GM18951 (cell line): Measurements from ENCODE around the gene C2CD3.

Experiments used
- POLR2A ChIP-seq: IDR thresholded peaks from 4 replicates; pipeline ENCODE4 v1.6.1; 2011; ENCODE audit warnings: mild to moderate bottlenecking; ENCODE audit not compliant: insufficient read length, insufficient read depth; ENCODE audit errors: extremely low read depth
- in situ Hi-C: fragments of 300-500 bp; cut with MboI; formaldehyde crosslinking; loops from one replicate; pipeline ENCODE4 v1.12.0; 2022; ENCODE audit warnings: low sequenced_read_pairs, mixed read lengths, inconsistent platforms; ENCODE audit not compliant: unreplicated experiment

The C2CD3 gene

DNA sequence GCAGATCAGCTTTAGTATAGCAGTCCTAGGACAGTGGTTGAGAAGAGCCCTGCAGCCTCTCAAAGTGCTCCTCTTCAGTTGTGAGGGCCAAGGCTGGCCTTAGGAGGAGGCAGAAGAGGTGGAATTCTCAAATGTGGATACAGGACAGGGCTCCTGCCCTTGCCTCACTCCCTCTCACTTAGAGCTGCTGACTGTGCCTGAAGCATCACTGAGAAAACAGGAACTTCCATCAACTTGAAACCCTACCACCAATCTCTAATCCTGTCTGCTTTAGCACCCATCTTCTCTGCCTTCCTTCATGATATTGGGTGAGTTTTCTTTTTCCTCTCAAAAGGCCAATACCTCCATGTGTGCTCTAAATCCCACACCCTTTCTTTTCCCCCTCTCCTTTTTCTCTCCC is 147.5 kb downstream of the C2CD3 start:
- in situ Hi-C loops = no loop called here
- no peak for TF ChIP-seq POLR2A

DNA sequence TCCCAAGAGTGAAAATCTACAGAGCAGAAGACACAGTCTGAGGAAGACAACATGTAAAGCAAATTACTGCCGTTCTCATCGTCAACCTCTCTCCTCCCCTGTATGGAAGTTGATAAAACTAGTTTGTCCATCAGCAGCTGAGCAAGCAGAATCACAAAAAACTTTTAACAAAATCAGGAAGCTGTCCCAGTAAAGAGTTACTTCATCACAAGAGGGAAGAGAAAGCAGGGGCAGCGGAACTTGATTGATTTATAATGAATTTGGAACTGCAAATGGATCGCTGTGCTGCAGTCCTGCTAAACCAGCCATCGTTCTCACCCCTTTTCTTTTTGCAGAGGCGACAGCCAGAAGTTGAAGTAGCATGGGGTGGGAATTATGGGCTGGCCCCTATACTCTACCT is 148.3 kb downstream of the C2CD3 start:
- TF ChIP-seq POLR2A = no peak
- in situ Hi-C loops = no loop called here

DNA sequence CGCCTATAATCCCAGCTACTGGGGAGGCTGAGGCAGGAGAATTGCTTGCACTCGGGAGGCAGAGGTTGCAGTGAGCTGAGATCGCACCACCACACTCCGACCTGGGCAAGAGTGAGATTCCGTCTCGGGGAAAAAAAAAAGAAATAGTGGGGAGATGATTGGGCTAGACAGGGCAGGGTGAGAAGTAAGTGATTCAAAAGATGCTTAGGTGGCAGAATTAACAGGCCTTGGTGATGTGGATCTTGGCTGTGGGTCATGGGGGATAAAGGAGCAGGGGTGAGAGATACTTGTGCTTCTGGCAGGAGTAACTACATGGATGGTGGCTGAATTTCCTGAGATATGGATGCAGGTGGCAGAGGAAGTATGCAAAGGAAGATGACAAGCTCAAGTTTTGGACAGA is 148.8 kb downstream of the C2CD3 start:
- in situ Hi-C loops = no loop called here

DNA sequence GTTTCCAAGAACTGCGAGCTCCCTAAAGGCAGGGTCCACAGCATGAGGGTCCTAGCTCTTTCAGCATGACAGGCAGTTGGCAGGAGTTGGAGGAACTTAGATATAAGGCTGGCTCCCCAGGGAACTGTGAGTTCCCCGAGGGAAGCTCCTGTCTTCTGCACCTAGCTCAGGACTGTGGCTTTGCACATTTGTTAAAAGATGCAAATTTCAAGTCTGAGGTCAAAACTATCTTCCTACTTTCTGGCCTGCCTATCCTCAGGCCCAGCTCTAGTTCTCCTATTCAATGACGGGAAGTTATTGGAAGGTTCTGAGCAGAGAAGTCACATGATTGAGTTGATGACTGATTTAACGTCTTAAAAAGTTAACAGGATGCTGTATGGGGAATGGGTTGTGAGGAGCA is 150.3 kb downstream of the C2CD3 start:
- TF ChIP-seq POLR2A = no peak
- in situ Hi-C loops = no loop called here

More for the DNA sequence above, 148.8 kb downstream of the C2CD3 start:
- no peak for TF ChIP-seq POLR2A

- in situ Hi-C loops = no loop called here
- TF ChIP-seq POLR2A = no peak
Observed at GRCh38 chr11:74019860-74020259, 150.9 kb downstream of the C2CD3 start.

- TF ChIP-seq POLR2A = no peak
- in situ Hi-C loops = no loop called here
Observed at GRCh38 chr11:74019104-74019738, 151.6 kb downstream of the C2CD3 start.

DNA sequence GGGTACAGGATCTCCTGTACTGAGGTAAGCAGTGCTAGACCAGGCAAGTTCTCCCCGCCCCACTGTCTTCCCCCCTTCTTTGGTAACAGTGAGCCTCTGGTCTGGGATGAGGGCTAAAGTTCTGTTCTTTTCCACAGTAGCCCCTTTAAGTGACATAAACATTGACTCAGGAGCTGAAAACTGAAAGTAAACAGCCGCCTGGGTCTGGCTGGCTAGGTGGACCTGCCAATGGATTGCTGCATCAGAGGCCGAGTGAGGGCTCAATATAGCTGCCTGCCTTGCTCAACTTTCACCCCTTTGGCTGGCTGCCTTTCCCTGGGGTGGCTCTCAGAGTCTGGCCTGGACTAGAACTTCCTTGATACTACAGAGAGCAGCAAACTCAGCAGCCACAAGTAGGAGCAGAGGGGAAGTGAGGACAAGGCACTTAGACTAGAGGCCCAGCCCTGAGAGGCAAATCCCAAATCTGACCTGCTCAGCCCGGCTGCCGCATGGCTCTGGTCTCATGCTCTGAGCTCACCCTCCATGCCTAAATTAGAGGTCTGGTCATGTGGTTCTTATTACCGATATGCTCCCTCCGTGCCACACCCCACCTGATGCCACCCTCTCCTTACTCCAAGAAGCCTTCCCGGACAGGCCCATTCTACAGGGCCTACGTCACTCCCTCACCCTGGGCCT is 152.3 kb downstream of the C2CD3 start:
- no peak for TF ChIP-seq POLR2A
- in situ Hi-C loops = no loop called here

- in situ Hi-C loops = no loop called here
- no peak for TF ChIP-seq POLR2A
Observed at GRCh38 chr11:74017631-74018030, 153.2 kb downstream of the C2CD3 start.

- no peak for TF ChIP-seq POLR2A
- in situ Hi-C loops = no loop called here
Observed at GRCh38 chr11:74015919-74016684, 154.7 kb downstream of the C2CD3 start.

GRCh38 chr11:74014880-74015279 is 155.9 kb downstream of the C2CD3 start:
- in situ Hi-C loops = no loop called here
- TF ChIP-seq POLR2A = no peak

DNA sequence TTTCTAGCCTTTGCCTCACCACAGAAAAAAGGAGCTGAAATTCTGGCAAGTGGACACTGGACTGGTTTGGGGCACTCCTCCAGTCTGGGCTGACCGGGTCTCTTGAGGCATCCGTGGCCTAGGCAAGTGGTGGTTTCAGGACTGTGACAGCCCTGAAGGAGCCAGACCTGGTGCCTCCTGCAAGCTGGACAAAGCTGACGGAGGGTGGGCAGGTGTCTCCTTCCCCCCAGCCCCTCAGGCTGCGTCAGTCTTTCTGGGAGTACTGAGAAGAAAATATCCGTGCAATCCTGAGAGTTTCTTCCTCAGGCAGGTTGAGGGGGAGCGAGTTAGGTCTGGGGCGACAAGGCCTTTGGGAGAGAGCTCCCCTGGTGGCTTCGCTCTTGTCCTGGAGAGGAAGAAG is 157.7 kb downstream of the C2CD3 start:
- no peak for TF ChIP-seq POLR2A
- in situ Hi-C loops = no loop called here

DNA sequence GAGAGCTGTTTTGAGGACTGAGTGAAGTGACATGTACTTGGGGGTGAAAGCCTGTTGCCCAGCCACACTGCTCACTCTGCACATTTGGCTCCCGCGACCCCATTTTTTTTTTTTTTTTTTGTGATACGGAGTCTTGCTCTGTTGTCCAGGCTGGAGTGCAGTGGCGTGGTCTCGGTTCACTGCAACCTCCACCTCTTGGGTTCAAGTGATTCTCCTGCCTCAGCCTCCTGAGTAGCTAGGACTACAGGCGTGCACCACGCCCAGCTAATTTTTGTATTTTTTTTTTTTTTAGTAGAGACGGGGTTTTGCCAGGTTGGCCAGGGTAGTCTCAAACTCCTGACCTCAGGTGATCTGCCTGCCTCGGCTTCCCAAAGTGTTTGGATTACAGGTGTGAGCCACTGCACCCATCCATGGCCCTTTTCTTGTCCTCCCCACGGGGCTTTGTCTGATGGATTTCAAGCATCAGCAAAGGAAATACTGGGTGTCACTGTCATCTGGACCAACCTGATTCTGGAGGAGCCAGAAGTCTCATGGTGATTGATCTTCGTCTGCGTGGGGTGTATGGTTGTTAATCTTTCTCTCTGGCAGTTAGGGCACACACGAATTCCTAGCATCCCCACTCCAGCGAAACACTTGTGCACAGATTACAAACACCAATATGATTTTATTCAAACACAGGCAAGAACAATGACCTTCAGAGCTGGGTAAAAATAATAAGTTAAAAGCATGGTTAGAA is 158.6 kb downstream of the C2CD3 start:
- TF ChIP-seq POLR2A = no peak
- in situ Hi-C loops = no loop called here

DNA sequence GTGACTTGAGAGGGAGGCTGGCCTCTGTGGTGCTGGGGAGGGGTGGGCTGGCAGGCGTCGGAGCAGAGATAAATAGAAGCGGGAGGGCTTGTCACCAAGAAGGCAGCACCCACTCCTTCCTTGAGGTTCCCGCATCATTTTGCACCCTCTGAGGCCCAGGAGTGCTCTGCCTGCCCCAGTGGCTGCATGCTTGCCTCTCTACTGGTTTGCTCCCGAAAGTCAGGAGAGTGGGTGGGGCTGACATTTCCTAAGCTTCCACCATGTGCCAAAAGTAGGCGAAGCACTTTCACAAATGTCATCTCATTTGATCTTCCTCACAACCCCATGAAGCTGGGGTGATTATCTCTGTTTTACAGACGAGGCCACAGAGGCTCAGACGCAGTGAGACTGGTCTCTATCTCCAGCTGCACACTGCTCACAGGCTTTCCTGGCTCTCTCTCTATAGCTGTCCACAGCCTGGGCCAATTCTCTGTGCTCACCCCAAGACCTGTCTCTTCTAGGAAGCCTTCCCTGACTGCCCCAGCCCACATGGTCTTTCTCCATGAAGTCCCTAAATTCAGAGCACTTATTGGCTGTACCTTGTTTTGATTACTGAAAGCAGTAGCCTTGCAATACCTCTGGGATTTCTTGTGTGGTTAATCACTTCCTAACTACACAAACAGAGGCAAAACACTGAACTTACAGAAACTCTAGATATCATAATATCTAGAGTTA is 159.3 kb downstream of the C2CD3 start:
- in situ Hi-C loops = no loop called here
- no peak for TF ChIP-seq POLR2A
